ENCODE results near the gene ITGA1.

DNA sequence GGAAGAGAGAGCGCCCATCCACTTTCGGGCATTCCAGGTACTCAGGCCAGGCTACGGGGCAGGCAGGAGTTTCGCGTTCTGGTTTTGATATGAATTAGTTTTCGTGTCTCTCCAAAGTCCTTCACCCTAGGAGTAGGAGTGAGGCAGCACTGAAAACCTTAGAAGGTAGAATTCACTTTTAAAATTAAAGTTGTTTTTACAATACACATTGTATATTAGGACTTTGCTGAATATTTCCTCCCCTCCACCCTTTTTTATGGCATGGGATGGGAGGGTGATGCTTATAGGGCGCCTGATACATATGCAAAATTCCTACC, 747 bp downstream of the ITGA1 start:
- TF ChIP-seq, protein P1, sequence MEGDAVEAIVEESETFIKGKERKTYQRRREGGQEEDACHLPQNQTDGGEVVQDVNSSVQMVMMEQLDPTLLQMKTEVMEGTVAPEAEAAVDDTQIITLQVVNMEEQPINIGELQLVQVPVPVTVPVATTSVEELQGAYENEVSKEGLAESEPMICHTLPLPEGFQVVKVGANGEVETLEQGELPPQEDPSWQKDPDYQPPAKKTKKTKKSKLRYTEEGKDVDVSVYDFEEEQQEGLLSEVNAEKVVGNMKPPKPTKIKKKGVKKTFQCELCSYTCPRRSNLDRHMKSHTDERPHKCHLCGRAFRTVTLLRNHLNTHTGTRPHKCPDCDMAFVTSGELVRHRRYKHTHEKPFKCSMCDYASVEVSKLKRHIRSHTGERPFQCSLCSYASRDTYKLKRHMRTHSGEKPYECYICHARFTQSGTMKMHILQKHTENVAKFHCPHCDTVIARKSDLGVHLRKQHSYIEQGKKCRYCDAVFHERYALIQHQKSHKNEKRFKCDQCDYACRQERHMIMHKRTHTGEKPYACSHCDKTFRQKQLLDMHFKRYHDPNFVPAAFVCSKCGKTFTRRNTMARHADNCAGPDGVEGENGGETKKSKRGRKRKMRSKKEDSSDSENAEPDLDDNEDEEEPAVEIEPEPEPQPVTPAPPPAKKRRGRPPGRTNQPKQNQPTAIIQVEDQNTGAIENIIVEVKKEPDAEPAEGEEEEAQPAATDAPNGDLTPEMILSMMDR (IDR thresholded peaks at IDR 0.05), result no peak
- no peak for TF ChIP-seq POLR2A (IDR thresholded peaks at IDR 0.05)
